ENCODE measurements around the gene TPCN1.
A peak's percentile ranks its signal among the peaks of the same experiment; 100 is the strongest.
"Not testable (repeated sequence)": the region's sequence is repeated elsewhere in the genome, so short reads cannot be mapped to it uniquely, and the experiment has no call there.

The TPCN1 gene

GRCh38 chr12:113197518-113198077, 23.7 kb upstream of the TPCN1 start:
- no peak for DNase-seq

DNA sequence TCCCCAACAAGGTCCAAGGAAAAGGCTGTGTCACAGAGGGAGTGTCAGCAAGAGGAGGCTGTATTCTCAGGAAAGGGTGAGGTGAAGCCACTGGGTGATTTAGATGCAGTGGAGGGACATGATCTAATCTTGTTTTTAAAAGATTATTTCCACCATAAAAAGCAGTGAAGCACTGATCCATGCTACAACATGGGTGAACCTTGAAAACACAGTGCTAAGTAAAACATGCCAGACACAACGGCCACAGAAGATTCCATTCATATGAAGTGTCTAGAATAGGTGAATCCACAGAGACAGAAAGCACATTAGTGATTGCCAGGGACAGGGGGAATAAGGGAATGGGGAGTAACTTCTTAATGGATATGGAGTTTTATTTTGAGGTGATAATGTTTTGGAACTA, 23.0 kb upstream of the TPCN1 start:
- DNase-seq = no peak

DNA sequence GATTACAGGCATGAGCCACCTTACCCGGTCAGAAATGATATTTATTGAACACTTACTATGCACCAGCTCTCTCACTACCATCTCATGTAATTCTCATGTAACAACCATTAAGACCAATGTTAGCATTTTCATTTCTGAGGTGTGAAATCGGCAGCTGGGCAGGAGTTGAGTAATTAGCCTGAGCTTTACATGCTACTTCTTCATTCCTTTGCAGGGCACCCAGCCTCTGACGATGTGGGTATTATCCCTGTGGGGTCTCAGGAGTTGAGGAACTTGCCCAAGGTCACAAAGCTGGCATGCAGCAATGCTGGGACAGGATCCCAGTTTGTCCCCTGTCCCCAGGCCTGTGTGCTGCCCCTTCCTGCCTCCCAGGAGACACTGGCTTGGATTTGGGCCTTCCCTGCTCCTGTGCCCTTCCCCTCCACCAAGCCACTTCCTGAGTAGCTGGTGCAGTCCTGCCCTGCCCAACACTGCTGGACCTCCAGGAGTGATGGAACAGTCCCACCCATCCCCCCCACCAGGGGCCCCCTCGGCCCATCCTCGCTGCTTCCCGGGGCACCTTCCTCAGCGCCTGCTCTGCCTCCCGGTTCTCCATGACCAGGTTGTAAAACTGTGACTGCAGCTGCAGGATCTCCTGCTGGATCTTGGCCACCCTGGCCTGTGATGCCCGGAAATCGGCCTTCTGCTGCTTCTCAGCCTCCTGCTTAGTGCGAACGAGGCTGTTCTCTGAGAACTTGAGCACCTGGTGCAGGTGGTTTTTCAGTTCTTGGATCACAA, 21.1 kb upstream of the TPCN1 start:
- no peak for DNase-seq

DNA sequence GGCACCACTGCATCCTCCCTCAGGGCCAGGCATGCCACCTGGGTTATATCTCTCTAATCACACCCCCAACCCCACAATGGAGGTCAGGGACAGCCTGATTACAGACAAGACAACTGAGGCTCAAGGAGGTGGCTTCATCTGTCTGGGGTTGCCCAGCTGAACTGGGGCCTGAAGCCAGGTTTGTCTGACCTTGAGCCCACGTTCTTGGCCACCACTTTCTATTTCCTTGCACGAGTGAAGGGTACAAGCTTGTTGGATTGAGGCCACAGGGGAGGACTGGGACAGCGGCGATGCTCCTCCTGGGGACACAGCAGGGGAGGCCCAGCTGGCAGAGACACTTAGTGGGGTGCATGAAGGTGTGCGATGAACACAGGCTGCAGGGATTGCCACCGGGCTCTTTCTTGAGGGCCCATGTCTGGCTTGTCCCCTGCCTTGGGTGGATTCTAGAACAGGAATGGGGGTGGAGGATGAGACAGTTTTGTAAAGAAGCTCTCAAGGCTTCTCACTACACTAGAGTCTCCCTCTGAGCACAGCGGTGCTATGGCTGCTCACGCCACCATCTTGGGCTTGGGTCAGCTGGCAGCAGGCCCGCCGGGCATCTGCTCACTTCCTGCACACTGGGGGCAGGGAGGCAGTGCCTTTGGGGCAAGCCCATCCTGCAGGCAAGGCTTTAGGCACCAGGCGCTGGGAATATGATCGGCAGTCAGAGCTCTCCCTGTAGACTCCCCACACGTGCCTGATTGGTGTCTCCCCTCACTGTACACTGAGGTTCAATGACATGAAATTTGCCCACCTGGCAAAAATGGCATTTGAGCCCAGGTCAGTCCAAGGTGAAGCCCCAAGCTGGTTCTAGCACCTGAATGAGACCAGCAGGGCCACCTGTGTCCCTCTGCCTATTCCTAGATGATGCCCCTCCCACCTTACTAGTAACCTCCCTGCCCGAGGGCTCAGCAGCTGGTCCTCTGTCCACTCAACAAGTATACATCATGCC, 19.8 kb upstream of the TPCN1 start:
- no peak for DNase-seq

GRCh38 chr12:113202300-113203075, 18.8 kb upstream of the TPCN1 start:
- DNase-seq = no peak

- no peak for DNase-seq
These were observed 17.2 kb upstream of the TPCN1 start for GRCh38 chr12:113203852-113204760.

DNA sequence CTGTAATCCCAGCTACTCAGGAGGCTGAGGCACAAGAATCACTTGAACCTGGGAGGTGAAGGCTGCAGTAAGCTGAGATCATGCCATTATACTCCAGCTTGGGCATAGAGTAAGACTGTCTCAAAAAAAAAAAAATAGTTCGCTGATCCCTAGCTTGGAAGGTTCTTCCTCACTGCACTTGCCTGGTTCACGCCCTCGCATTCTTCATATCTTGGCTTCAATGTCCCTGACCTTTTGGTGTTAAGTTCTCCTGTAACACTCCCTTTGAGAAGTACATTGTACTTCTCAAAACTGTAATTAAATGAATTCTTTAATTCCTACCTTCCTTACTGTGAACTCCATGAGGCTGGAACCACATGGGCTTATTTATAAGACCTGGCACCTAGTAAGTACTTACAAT, 16.5 kb upstream of the TPCN1 start:
- DNase-seq = no peak

GRCh38 chr12:113206802-113207201, 14.5 kb upstream of the TPCN1 start:
- not testable (repeated sequence) for DNase-seq

- no peak for DNase-seq
These were observed 13.6 kb upstream of the TPCN1 start for GRCh38 chr12:113207613-113208040.

DNA sequence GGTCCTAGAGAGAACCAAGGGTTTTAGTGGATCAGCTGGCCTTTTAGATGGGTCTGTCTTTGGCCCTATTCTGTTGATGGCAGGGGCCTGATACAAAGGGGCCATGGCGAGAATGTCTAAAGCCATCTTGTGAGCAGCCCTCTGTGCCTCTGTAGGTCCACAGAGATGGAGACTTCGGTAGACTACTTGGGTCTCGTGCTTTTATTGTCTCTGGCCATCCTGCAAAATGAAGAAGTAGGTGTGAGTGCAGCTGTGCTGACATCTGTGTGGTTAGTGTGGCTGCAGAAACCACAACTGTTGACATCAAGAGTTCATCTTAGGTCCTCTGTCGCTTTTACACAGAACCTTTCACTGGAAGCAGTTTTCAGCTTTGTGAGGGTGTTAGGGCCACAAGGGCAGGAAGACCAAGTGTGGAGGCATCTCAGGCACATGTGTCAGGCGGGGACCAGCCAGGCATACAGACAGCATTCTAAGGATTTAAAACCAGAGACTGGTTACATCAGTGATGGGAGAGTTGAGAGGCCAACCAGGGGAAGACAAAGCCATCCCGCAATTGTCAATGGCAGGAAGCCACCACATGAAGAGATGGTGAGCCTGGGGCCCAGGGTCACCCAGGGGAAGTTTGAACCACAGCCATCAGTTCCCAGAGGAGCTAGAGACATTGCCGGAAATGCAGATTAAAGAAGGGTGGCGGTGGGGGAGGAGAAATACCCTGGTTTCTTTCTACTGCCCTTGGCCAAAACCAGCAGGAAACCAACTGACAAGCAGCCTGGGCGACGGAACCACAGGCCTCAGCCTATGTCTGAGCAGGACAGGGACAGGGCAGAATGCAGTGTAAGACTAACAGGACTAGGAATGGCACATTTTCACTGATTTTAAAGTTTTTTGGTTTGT, 13.0 kb upstream of the TPCN1 start:
- peak; percentile 68 for DNase-seq

- DNase-seq = no peak
These were observed 10.1 kb upstream of the TPCN1 start for GRCh38 chr12:113211160-113211559.

DNA sequence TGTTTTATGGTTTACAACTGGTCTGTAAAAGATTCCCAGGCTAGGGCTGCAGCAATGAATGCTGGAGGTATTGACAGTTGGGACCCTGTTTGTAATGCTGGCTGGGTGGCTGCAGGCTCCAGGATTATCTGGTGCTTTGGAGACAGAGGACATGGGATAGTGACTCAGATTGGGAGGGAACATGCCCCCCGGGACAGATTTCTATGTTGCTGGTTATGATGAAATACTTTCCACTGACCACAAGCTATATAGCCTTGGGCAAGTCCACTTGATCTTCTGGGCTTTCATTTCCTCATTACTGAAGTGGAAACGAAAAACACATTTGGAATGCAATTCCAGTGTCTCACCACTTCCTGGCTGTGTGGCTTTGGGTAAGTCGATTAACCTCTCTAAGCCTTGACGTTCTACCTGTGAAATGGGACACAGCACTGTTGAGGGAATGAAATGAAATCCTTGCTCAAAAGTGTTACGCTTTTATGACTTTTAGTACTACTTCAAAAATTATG, 6.3 kb upstream of the TPCN1 start:
- no peak for DNase-seq

GRCh38 chr12:113216027-113216426, 5.2 kb upstream of the TPCN1 start:
- DNase-seq = no peak

DNA sequence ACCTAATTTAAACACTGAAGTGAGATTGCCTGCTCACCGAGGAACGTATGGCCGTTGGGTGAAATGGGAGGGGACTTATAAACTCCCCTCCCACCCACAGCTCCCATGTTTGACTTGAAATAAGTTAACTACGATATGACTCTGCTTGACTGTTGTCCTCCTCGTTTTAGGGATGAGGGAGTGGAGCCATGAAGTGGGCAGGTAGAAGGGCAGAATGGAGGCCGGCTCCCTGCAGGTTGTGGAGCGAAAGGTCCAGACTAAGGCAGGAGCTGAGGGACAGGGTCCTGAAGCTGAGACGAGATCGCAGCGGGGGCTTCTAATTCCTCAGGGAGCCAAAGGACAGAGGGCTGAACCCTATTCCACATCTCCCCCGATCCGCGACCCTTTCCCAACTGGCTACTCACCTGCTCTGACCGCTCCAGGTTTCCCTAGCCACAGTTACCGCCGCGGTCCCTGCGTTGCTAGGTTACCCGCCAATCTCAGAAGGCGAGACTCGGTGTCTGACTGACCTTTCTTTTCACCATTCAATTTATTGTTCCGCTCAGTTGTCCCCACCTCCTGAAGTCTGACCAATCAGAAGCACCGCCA, 577 bp upstream of the TPCN1 start:
- DNase-seq = no peak

- DNase-seq = peak; percentile 45
These were observed 899 bp downstream of the TPCN1 start for GRCh38 chr12:113221997-113222729.

DNA sequence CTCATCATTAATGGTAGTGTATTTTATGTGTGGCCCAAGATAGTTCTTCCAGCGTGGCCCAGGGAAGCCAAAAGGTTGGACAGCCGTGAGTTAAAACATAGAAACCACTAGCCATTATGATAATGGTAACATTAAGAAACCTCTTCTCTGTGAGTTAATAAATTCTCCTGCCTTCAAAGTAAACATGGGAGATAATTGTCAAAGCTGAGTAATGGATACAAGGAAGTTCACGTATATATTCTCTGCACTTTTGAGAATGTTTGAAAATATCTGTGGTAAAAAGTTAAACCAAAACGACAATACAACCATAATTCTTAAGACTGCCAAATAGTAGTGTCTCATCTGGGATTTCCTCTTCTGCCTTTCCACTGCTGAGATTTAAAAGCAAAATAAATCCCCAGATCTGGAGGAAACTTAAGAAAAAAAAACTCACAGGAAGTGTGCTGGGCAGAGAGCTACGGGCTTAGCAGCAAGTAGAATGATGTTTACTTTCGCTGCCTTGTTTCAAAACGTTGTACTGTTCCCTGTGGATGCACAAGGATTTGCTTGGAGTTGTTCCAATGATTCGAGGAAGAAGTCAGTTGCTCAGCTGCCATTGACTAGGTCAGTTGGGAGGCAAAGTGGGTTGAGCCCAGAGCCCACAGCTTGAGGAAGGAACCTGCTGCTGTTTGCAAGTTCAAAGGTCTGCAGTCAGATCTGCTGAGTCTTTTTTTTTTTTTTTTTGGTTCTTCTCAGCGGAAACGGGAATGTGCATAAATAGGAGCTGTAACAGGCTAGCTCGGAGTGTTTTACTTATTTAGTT, 1.7 kb downstream of the TPCN1 start:
- DNase-seq = peak; percentile 12

- DNase-seq = no peak
These were observed 3.7 kb downstream of the TPCN1 start for GRCh38 chr12:113224955-113225354.
